ENCODE data around the gene MAOB.

Gene MAOB

GRCh38 chrX:43853225-43853828 is 28.9 kb downstream of the MAOB start:
- Histone ChIP-seq H3K9me2 (ENCODE audit: low read depth, low read length) (no peaks in the 10 kb centered on the region), H3K27ac (ENCODE audit: low read depth, low read length, poor library complexity, severe bottlenecking) (no peak overlapping the region), H3F3A (ENCODE audit: insufficient read depth, low read length) (no peaks in the 10 kb centered on the region), H3K4me3 (ENCODE audit: low read depth, low read length, poor library complexity, severe bottlenecking) (no peak overlapping the region), H3K9me3 (ENCODE audit: low read length) (no peaks in the 10 kb centered on the region), H2AFZ (ENCODE audit: low read length) (no peak overlapping the region), H4K20me1 (ENCODE audit: insufficient read depth, low read length) (no peaks in the 10 kb centered on the region), H3K4me2 (ENCODE audit: low read length) (no peak overlapping the region), H3K4me1 (ENCODE audit: insufficient read depth, low read length, severe bottlenecking) (no peaks in the 10 kb centered on the region), H3K79me2 (ENCODE audit: insufficient read depth, low read length) (no peaks in the 10 kb centered on the region), H3K27me3 (ENCODE audit: insufficient read depth, low read length) (no peaks in the 10 kb centered on the region), H3K9ac (ENCODE audit: low read length) (no peak overlapping the region), H3K36me3 (ENCODE audit: insufficient read depth, low read length) (no peaks in the 10 kb centered on the region)
- TF ChIP-seq EZH2 (IDR thresholded peaks at IDR 0.05; ENCODE audit: borderline replicate concordance, low read length) (no peak), CTCF (IDR thresholded peaks at IDR 0.05; ENCODE audit: low read length) (no peak)

- no peaks in the 10 kb centered on the region for H3K4me1 ChIP-seq (ENCODE audit: insufficient read depth, low read length, severe bottlenecking)
- H3F3A ChIP-seq (ENCODE audit: insufficient read depth, low read length) = no peaks in the 10 kb centered on the region
Measured at GRCh38 chrX:43850629-43851028, 31.6 kb downstream of the MAOB start.

GRCh38 chrX:43849173-43849572 is 33.1 kb downstream of the MAOB start:
- TF ChIP-seq CTCF (IDR thresholded peaks at IDR 0.05; ENCODE audit: low read length) (no peak), EZH2 (IDR thresholded peaks at IDR 0.05; ENCODE audit: borderline replicate concordance, low read length) (no peak)
- no peak overlapping the region for H3K4me2 ChIP-seq (ENCODE audit: low read length)
- H3K4me3 ChIP-seq (ENCODE audit: low read depth, low read length, poor library complexity, severe bottlenecking) = no peak overlapping the region
- H3K27me3 ChIP-seq (ENCODE audit: insufficient read depth, low read length) = no peaks in the 10 kb centered on the region
- no peak overlapping the region for H2AFZ ChIP-seq (ENCODE audit: low read length)
- no peak overlapping the region for H3K9ac ChIP-seq (ENCODE audit: low read length)
- H3F3A ChIP-seq (ENCODE audit: insufficient read depth, low read length) = no peaks in the 10 kb centered on the region
- no peaks in the 10 kb centered on the region for H3K9me2 ChIP-seq (ENCODE audit: low read depth, low read length)
- no peaks in the 10 kb centered on the region for H4K20me1 ChIP-seq (ENCODE audit: insufficient read depth, low read length)
- no peaks in the 10 kb centered on the region for H3K36me3 ChIP-seq (ENCODE audit: insufficient read depth, low read length)
- H3K27ac ChIP-seq (ENCODE audit: low read depth, low read length, poor library complexity, severe bottlenecking) = no peak overlapping the region
- no peaks in the 10 kb centered on the region for H3K79me2 ChIP-seq (ENCODE audit: insufficient read depth, low read length)
- H3K4me1 ChIP-seq (ENCODE audit: insufficient read depth, low read length, severe bottlenecking) = no peaks in the 10 kb centered on the region
- H3K9me3 ChIP-seq (ENCODE audit: low read length) = no peaks in the 10 kb centered on the region

More at GRCh38 chrX:43850629-43851028, 31.6 kb downstream of the MAOB start:
- Histone ChIP-seq H3K9me2 (ENCODE audit: low read depth, low read length) (no peaks in the 10 kb centered on the region), H3K27ac (ENCODE audit: low read depth, low read length, poor library complexity, severe bottlenecking) (no peak overlapping the region), H3K4me2 (ENCODE audit: low read length) (no peak overlapping the region), H4K20me1 (ENCODE audit: insufficient read depth, low read length) (no peaks in the 10 kb centered on the region), H3K27me3 (ENCODE audit: insufficient read depth, low read length) (no peaks in the 10 kb centered on the region), H3K4me3 (ENCODE audit: low read depth, low read length, poor library complexity, severe bottlenecking) (no peak overlapping the region), H2AFZ (ENCODE audit: low read length) (no peak overlapping the region), H3K9ac (ENCODE audit: low read length) (no peak overlapping the region), H3K79me2 (ENCODE audit: insufficient read depth, low read length) (no peaks in the 10 kb centered on the region), H3K36me3 (ENCODE audit: insufficient read depth, low read length) (no peaks in the 10 kb centered on the region), H3K9me3 (ENCODE audit: low read length) (no peaks in the 10 kb centered on the region)
- TF ChIP-seq CTCF (IDR thresholded peaks at IDR 0.05; ENCODE audit: low read length) = no peak
- TF ChIP-seq EZH2 (IDR thresholded peaks at IDR 0.05; ENCODE audit: borderline replicate concordance, low read length) = no peak
